MM.1S (cell line): ENCODE results near the gene GATA5.

Experiments used
- DNase-seq: peaks from one replicate; pipeline ENCODE4 v3.0.0-alpha.2; 2015
- H2AFZ ChIP-seq: fragments of 300-600 bp; sonication (generic); 2 replicates; pipeline ENCODE4 v1.6.0; 2016; ENCODE audit warnings: antibody characterized with exemption, low read length
- H3F3A ChIP-seq: fragments of 300-600 bp; sonication (generic); 2 replicates; pipeline ENCODE4 v1.6.1; 2016; ENCODE audit warnings: mild to moderate bottlenecking, antibody characterized with exemption, low read length, moderate library complexity, mixed read lengths; ENCODE audit not compliant: insufficient read depth
- H3K27ac ChIP-seq: fragments of 300-600 bp; sonication (generic); 2 replicates; pipeline ENCODE4 v1.5.1; 2016; ENCODE audit warnings: mild to moderate bottlenecking, low read length
- H3K27me3 ChIP-seq: fragments of 300-600 bp; sonication (generic); replicated peaks from 2 replicates; pipeline ENCODE4 v1.6.0; 2016; ENCODE audit warnings: low read length; ENCODE audit not compliant: insufficient read depth
- H3K36me3 ChIP-seq: fragments of 300-600 bp; sonication (generic); replicated peaks from 2 replicates; pipeline ENCODE4 v1.6.1; 2016; ENCODE audit warnings: mild to moderate bottlenecking, low read length, mixed read lengths; ENCODE audit not compliant: insufficient read depth
- H3K4me1 ChIP-seq: fragments of 300-600 bp; sonication (generic); 2 replicates; pipeline ENCODE4 v1.6.1; 2016; ENCODE audit warnings: low read length, mixed read lengths
- H3K4me2 ChIP-seq: fragments of 300-600 bp; sonication (generic); 2 replicates; pipeline ENCODE4 v1.6.0; 2016; ENCODE audit warnings: low read depth, low read length
- H3K4me3 ChIP-seq: fragments of 300-600 bp; sonication (generic); 2 replicates; pipeline ENCODE4 v1.5.1; 2016; ENCODE audit warnings: low read length, mixed read lengths
- H3K79me2 ChIP-seq: fragments of 300-600 bp; sonication (generic); 2 replicates; pipeline ENCODE4 v1.6.1; 2016; ENCODE audit warnings: mixed run types, low read length, mixed read lengths
- H3K9ac ChIP-seq: fragments of 300-600 bp; sonication (generic); 2 replicates; pipeline ENCODE4 v1.6.1; 2016; ENCODE audit warnings: low read length, mixed read lengths
- H3K9me2 ChIP-seq: fragments of 300-600 bp; sonication (generic); replicated peaks from 2 replicates; pipeline ENCODE4 v1.6.1; 2016; ENCODE audit warnings: mild to moderate bottlenecking, low read length, mixed read lengths; ENCODE audit not compliant: insufficient read depth
- H3K9me3 ChIP-seq: fragments of 300-600 bp; sonication (generic); replicated peaks from 2 replicates; pipeline ENCODE4 v1.6.1; 2016; ENCODE audit warnings: mild to moderate bottlenecking, low read length, mixed read lengths; ENCODE audit not compliant: insufficient read depth
- H4K20me1 ChIP-seq: fragments of 300-600 bp; sonication (generic); 2 replicates; pipeline ENCODE4 v1.6.1; 2016; ENCODE audit warnings: mild to moderate bottlenecking, low read length, moderate library complexity, mixed read lengths; ENCODE audit not compliant: insufficient read depth
- CTCF ChIP-seq: fragments of 300-600 bp; sonication (generic); IDR thresholded peaks from 2 replicates; pipeline ENCODE4 v1.5.1; 2016; ENCODE audit warnings: antibody characterized with exemption, low read length, mixed read lengths
- EZH2 ChIP-seq: fragments of 300-600 bp; sonication (generic); optimal IDR thresholded peaks from 2 replicates; pipeline ENCODE3; 2017; ENCODE audit warnings: low read depth, mild to moderate bottlenecking, antibody characterized with exemption, low read length, mixed read lengths
- EZH2phosphoT487 ChIP-seq: fragments of 300-600 bp; sonication (generic); IDR thresholded peaks from 2 replicates; pipeline ENCODE4 v1.6.1; 2018; ENCODE audit warnings: antibody characterized with exemption, low read length

Gene GATA5

DNA sequence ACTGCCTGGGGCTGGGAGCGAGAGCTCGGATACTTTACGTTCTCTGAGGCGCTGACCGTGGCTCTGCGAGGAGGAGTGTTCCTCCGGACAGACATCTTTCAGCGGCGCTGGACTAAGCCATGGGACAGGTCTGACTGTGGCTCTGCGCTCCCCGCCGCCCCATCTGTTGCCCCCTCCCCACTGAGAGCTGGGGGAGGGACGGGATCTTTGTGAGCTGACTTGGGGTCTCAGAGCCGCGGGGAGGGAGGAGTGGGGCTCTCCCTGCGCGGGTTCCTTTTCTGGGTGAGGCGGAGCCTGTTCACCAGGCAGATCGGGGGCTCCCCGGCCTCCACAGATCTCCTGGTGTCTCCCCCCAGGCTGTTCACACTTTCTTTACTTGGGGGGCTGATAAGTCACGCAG is 11.3 kb upstream of the GATA5 start:
- H2AFZ ChIP-seq: no peak overlapping the region
- H3K9me2 ChIP-seq: no peaks in the 10 kb centered on the region
- H3K9ac ChIP-seq: no peak overlapping the region
- H3K4me3 ChIP-seq: no peak overlapping the region
- H3K36me3 ChIP-seq: no peaks in the 10 kb centered on the region
- no peaks in the 10 kb centered on the region for H3F3A ChIP-seq
- H3K79me2 ChIP-seq: no peaks in the 10 kb centered on the region
- no peak overlapping the region for H3K4me2 ChIP-seq
- H4K20me1 ChIP-seq: no peaks in the 10 kb centered on the region
- peaks cover 100% of the 10 kb centered on the region for H3K27me3 ChIP-seq
- H3K4me1 ChIP-seq: no peaks in the 10 kb centered on the region
- no peak overlapping the region for H3K27ac ChIP-seq
- no peak for DNase-seq
- no peak for TF ChIP-seq CTCF
- no peak for TF ChIP-seq EZH2
- TF ChIP-seq EZH2phosphoT487: no peak
- no peaks in the 10 kb centered on the region for H3K9me3 ChIP-seq

DNA sequence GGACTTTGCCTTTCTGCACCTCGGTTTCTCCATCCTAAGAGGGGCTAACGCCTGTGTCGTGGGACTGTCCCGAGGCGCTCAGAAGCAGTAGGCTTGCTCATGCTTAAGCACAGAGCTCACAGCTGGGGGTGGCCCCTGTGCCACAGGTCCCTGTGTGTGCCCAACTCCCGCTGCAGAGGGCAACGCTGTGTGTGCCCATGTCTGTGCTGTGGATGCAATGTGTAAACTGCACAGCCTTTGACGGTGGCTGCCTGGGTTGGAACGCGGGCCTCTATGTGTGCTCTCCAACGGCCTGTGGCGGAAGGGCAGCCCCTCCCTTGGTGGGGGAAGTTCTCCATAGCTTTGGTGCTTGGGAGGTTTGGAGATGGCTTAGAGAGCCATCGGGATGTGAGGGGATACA is 10.7 kb upstream of the GATA5 start:
- Histone ChIP-seq H3K9me2 (no peaks in the 10 kb centered on the region), H3F3A (no peaks in the 10 kb centered on the region), H4K20me1 (no peaks in the 10 kb centered on the region), H3K9me3 (no peaks in the 10 kb centered on the region), H3K9ac (no peak overlapping the region), H3K79me2 (no peaks in the 10 kb centered on the region), H3K27me3 (peaks cover 100% of the 10 kb centered on the region), H3K27ac (no peak overlapping the region), H3K36me3 (no peaks in the 10 kb centered on the region), H3K4me3 (no peak overlapping the region), H2AFZ (no peak overlapping the region), H3K4me1 (no peaks in the 10 kb centered on the region), H3K4me2 (no peak overlapping the region)
- DNase-seq: no peak
- TF ChIP-seq EZH2 (no peak), CTCF (no peak), EZH2phosphoT487 (no peak)

DNA sequence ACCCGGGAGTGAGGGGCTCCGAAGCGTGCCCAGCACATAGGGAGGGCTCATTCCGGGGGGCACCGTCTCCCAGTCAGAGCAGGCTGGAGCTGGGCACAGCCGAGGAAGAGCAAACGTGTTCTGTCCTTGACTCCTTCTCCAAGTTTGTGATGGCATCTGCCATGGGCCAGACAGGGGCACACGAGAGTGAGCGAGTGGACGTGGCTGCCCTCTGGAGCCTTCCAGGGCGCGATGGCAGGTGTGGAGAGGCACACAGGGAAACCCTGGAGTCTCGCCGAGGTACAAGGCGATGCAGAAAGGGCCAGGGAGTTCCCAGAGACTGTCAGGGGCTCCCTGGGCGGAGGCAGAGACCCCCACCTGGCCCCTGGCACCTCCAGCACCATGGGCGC is 9.9 kb upstream of the GATA5 start:
- H4K20me1 ChIP-seq: no peaks in the 10 kb centered on the region
- H3K4me2 ChIP-seq: no peak overlapping the region
- H3K9me2 ChIP-seq: no peaks in the 10 kb centered on the region
- no peaks in the 10 kb centered on the region for H3K9me3 ChIP-seq
- no peaks in the 10 kb centered on the region for H3K36me3 ChIP-seq
- TF ChIP-seq CTCF: no peak
- no peak overlapping the region for H3K4me3 ChIP-seq
- no peak overlapping the region for H2AFZ ChIP-seq
- H3F3A ChIP-seq: no peaks in the 10 kb centered on the region
- H3K79me2 ChIP-seq: no peaks in the 10 kb centered on the region
- H3K9ac ChIP-seq: no peak overlapping the region
- H3K27me3 ChIP-seq: peaks cover 100% of the 10 kb centered on the region
- no peak for DNase-seq
- H3K27ac ChIP-seq: no peak overlapping the region
- no peaks in the 10 kb centered on the region for H3K4me1 ChIP-seq
